Subcutaneous abdominal adipose tissue (tissue), 5 donors: ENCODE measurements around the gene SLC23A2.

Source experiments
- H3K27ac ChIP-seq: one replicate; pipeline ENCODE4 v1.7.0; 2013; ENCODE audit warnings: low read depth, mild to moderate bottlenecking, inconsistent platforms, low read length, moderate library complexity
- H3K27me3 ChIP-seq, 5 donors: one replicate each; pipeline ENCODE4 v1.7.0; 2013; ENCODE audit warnings: low read length in 5 of 5, inconsistent platforms in 1 of 5; ENCODE audit not compliant: control insufficient read depth in 5 of 5, insufficient read depth in 4 of 5
- H3K36me3 ChIP-seq, 5 donors: one replicate each; pipeline ENCODE4 v1.7.0; 2013; ENCODE audit warnings: low read length in 5 of 5; ENCODE audit not compliant: control insufficient read depth in 5 of 5, insufficient read depth in 5 of 5
- H3K4me1 ChIP-seq, 5 donors: one replicate each; pipeline ENCODE4 v1.7.0; 2013; ENCODE audit warnings: low read length in 5 of 5, mild to moderate bottlenecking in 3 of 5, moderate library complexity in 1 of 5; ENCODE audit not compliant: control insufficient read depth in 5 of 5, insufficient read depth in 5 of 5
- H3K4me3 ChIP-seq, 5 donors: one replicate each; pipeline ENCODE4 v1.7.0; 2013; ENCODE audit warnings: low read length in 5 of 5, low read depth in 1 of 5
- H3K9ac ChIP-seq, 5 donors: one replicate each; pipeline ENCODE4 v1.7.0; 2013; ENCODE audit warnings: low read length in 5 of 5, mild to moderate bottlenecking in 4 of 5, moderate library complexity in 3 of 5
- H3K9me3 ChIP-seq, 5 donors: one replicate each; pipeline ENCODE4 v1.7.0; 2013; ENCODE audit warnings: low read length in 5 of 5; ENCODE audit not compliant: control insufficient read depth in 5 of 5
- donor health status: healthy.
- donor health status: healthy.
- donor health status: healthy.
- donor health status: healthy.
- donor health status: healthy.

SLC23A2 gene

DNA sequence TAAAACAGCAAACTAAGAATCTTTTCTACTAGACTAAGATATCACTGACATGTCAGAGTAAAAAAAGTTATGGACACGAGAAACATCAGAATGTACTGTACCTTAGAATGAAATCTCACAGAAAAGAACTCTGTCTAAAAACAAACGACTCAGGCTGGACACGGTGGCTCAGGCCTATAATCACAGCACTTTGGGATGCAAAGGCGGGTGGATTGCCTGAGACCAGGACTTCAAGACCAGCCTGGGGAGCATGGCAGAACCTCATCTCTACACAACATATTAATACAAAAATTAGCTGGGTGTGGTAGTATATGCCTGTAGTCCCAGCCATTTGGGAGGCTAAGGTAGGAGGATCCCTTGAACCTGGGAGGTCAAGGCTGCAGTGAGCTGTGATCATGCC, 157.0 kb downstream of the SLC23A2 start:
- peaks cover 0 to 6% (median 0%) of the 10 kb centered on the region in 5 donors for H3K9me3 ChIP-seq
- no peak overlapping the region for H3K9ac ChIP-seq
- no peaks in the 10 kb centered on the region for H3K4me1 ChIP-seq
- H3K27me3 ChIP-seq: peaks cover 0 to 5% (median 0%) of the 10 kb centered on the region in 5 donors
- H3K36me3 ChIP-seq: no peaks in the 10 kb centered on the region
- no peak overlapping the region for H3K4me3 ChIP-seq
- no peak overlapping the region for H3K27ac ChIP-seq

- Histone ChIP-seq H3K4me3 (no peak overlapping the region), H3K4me1 (peaks cover 0 to 10% (median 6%) of the 10 kb centered on the region in 5 donors), H3K36me3 (no peaks in the 10 kb centered on the region), H3K9me3 (peaks cover 0 to 6% (median 0%) of the 10 kb centered on the region in 5 donors), H3K27me3 (peaks cover 0 to 13% (median 9%) of the 10 kb centered on the region in 5 donors), H3K9ac (no peak overlapping the region), H3K27ac (no peak overlapping the region)
Measured at GRCh38 chr20:4840801-4841200, 160.5 kb downstream of the SLC23A2 start.

GRCh38 chr20:4838526-4838925, 162.8 kb downstream of the SLC23A2 start:
- Histone ChIP-seq H3K4me3 (no peak overlapping the region), H3K9me3 (peaks cover 0 to 6% (median 0%) of the 10 kb centered on the region in 5 donors), H3K9ac (no peak overlapping the region), H3K36me3 (no peaks in the 10 kb centered on the region), H3K27me3 (peaks cover 0 to 16% (median 9%) of the 10 kb centered on the region in 5 donors), H3K27ac (no peak overlapping the region), H3K4me1 (peaks cover 3 to 20% (median 11%) of the 10 kb centered on the region in 5 donors)

DNA sequence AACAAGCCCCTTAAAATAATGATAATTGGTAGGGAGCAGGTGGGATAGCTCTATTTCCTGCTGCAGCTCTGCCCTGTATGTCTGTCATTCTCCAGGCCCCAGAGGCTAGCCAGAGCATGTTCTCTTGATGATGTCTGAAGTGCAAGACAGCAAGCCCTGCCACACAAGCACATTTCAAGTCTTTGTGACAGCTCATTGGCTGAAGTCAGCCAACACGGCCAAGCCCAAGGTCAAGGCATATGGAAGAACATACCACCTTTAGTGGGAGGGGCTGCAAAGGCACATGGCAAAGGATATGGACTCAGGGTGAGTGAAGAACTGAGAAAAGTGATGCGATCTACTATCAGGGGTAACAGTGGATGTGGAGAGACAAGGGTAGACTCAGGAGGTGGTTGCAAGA, 163.6 kb downstream of the SLC23A2 start:
- H3K4me1 ChIP-seq: peaks cover 3 to 20% (median 11%) of the 10 kb centered on the region in 5 donors
- H3K36me3 ChIP-seq: no peaks in the 10 kb centered on the region
- H3K9me3 ChIP-seq: peaks cover 0 to 6% (median 0%) of the 10 kb centered on the region in 5 donors
- peaks cover 0 to 18% (median 9%) of the 10 kb centered on the region in 5 donors for H3K27me3 ChIP-seq
- no peak overlapping the region for H3K27ac ChIP-seq
- H3K4me3 ChIP-seq: no peak overlapping the region
- no peak overlapping the region for H3K9ac ChIP-seq

DNA sequence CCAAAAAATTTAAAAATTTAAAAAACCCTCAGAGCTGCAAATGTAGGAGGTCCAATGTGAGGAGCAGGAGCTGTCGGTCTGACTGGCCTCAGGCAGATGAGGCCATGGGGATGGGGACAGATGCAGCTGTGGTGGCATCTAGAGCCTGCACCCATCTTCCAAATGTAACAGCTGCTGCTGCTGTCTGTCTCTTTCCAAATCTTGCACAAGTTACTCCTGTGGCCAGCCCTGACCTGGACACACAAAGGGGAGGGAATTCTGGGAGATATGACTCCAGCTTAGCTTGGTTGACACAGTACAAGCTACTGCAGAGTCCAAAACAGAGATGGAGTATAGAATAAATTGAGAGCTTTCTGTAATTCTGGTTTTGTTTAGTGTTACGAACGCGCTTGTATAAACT, 164.4 kb downstream of the SLC23A2 start:
- Histone ChIP-seq H3K9me3 (peaks cover 0 to 6% (median 3%) of the 10 kb centered on the region in 5 donors), H3K36me3 (no peaks in the 10 kb centered on the region), H3K27ac (no peak overlapping the region)

GRCh38 chr20:4836473-4836872, 164.8 kb downstream of the SLC23A2 start:
- H3K36me3 ChIP-seq: no peaks in the 10 kb centered on the region
- H3K4me3 ChIP-seq: no peak overlapping the region
- no peak overlapping the region for H3K27ac ChIP-seq
- H3K27me3 ChIP-seq: peaks cover 0 to 18% (median 9%) of the 10 kb centered on the region in 5 donors
- no peak overlapping the region for H3K9ac ChIP-seq
- peaks cover 3 to 20% (median 11%) of the 10 kb centered on the region in 5 donors for H3K4me1 ChIP-seq
- H3K9me3 ChIP-seq: peaks cover 0 to 6% (median 3%) of the 10 kb centered on the region in 5 donors

More for the DNA sequence above, 164.4 kb downstream of the SLC23A2 start:
- Histone ChIP-seq H3K4me1 (peaks cover 3 to 20% (median 11%) of the 10 kb centered on the region in 5 donors), H3K4me3 (no peak overlapping the region), H3K27me3 (peaks cover 0 to 18% (median 9%) of the 10 kb centered on the region in 5 donors), H3K9ac (no peak overlapping the region)

DNA sequence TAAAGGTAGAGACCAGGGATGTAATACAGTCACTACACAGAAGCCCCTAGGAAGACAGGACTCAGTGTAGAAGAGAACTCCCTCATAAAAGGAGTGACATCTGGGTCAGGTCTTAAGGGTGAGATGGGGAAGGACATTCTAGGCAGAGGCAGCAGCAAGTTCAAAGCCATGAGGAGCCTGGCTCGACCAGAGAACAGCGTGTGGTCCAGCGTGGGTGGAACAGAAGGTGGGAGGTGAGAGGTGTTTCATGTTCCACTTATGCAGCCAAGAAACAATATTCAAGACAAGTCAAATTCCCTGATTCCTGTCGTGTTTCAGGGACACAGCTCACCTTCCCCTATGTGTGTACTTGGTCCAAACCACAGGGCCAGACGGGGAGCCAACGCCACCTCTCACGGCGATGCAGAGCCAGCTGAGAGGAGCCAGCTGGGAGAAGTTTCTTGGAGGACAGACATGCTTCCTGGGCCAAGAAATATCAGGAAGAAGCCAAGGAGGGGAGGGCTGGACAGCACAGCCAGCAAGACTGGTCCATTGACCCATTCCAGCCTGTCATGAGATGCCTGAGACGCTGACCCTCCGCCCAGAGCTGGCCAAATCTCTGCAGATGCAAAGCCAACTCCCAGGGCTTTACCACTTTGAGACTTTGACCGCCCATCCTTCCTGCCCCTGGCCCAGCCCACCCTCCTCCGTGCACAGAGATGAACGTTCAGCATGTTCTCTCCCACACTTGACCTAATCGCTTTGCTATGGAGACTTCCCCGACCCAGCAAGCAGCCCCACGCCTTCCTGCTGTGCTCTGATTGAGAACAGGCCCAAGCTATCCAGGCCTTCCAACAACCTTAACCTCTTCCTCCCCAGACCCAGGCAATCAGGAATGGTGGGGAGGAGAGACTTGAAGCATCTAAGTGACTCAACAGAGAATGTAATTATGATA, 165.8 kb downstream of the SLC23A2 start:
- Histone ChIP-seq H3K36me3 (no peaks in the 10 kb centered on the region), H3K9me3 (peaks cover 0 to 5% (median 3%) of the 10 kb centered on the region in 5 donors), H3K4me3 (peak overlapping the region in 1 of 5 donors; percentile 17), H3K4me1 (peaks cover 3 to 20% (median 11%) of the 10 kb centered on the region in 5 donors), H3K27ac (no peak overlapping the region), H3K9ac (no peak overlapping the region), H3K27me3 (peaks cover 0 to 17% (median 9%) of the 10 kb centered on the region in 5 donors)

DNA sequence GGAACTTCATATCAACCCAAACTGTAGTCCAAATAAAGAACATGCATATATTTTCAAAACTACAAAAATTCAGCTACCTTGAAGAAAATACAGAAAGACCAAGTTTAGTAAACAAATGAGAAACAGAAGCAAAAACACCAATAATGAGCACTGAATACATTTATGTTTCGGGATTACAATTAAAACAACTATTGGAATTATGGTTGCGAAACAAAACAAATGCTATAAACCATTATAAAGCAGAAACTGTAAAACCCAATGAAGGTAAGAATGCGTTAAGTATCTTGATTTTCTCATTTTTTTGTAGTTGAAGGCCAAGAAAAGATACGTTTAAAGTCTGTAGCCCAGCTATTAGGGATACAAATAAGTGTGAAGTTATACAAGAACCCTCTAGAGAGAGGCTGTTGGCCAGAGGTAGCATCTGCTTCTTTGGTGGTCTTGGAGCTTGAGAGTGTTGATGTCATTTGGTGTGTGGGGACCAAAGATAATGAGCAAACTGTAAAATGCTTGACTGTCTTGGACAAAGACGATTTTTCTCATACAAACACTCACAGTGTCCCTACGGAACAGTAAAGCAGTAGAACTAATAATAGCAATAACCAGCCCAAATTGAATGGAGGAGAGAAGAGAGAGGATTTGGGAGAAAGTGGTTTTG, 168.1 kb downstream of the SLC23A2 start:
- Histone ChIP-seq H3K27ac (no peak overlapping the region), H3K4me1 (peaks cover 6 to 30% (median 26%) of the 10 kb centered on the region in 5 donors)

GRCh38 chr20:4832469-4832868, 168.8 kb downstream of the SLC23A2 start:
- H3K36me3 ChIP-seq: no peaks in the 10 kb centered on the region
- no peak overlapping the region for H3K9ac ChIP-seq
- H3K4me1 ChIP-seq: peaks cover 6 to 30% (median 26%) of the 10 kb centered on the region in 5 donors
- H3K9me3 ChIP-seq: peaks cover 0 to 3% (median 0%) of the 10 kb centered on the region in 5 donors
- no peak overlapping the region for H3K27ac ChIP-seq
- H3K27me3 ChIP-seq: peaks cover 0 to 6% (median 0%) of the 10 kb centered on the region in 5 donors
- no peak overlapping the region for H3K4me3 ChIP-seq

More for the DNA sequence above, 168.1 kb downstream of the SLC23A2 start:
- no peak overlapping the region for H3K4me3 ChIP-seq
- peaks cover 0 to 11% (median 5%) of the 10 kb centered on the region in 5 donors for H3K27me3 ChIP-seq
- no peak overlapping the region for H3K9ac ChIP-seq
- peaks cover 0 to 3% (median 0%) of the 10 kb centered on the region in 5 donors for H3K9me3 ChIP-seq
- no peaks in the 10 kb centered on the region for H3K36me3 ChIP-seq
